OCI-LY7 (cell line): ENCODE data around the gene SNAI3.

ENCODE experiments used
- CTCF ChIP-seq: fragments of 200-600 bp; sonication (generic); conservative IDR thresholded peaks from 2 replicates; pipeline ENCODE4 v1.5.1; 2014; ENCODE audit warnings: mild to moderate bottlenecking, antibody characterized with exemption, low read length, moderate library complexity, mixed read lengths
- EZH2phosphoT487 ChIP-seq: fragments of 200-600 bp; sonication (generic); IDR thresholded peaks from 2 replicates; pipeline ENCODE4 v1.6.1; 2018; ENCODE audit warnings: low read depth, borderline replicate concordance, mild to moderate bottlenecking, mixed run types, antibody characterized with exemption, low read length, moderate library complexity, mixed read lengths

GRCh38 chr16:88661468-88661867 lies 24.8 kb downstream of the SNAI3 start:
- TF ChIP-seq CTCF, result no peak
- TF ChIP-seq EZH2phosphoT487, result no peak
